PC-9 (cell line): ENCODE measurements around the gene OSGIN1. TPM values are rescaled to one million over a fixed set of nuclear protein-coding genes. Genes with fewer than 3 reads are reported as not detected.

ENCODE experiments used
- BruUV-seq: library from RNA; stranded (reverse); fragments of 400-500 nt; replicated peaks from 2 replicates; lab custom pipeline; 2021; lab: Mats Ljungman, UMichigan
- CTCF ChIA-PET: fragments of 300-600 bp; sonication (Branson Sonifier 250); formaldehyde crosslinking; loops from one replicate; lab custom pipeline; 2022; ENCODE audit warnings: antibody characterized with exemption; lab: Charles Lee
- POLR2A ChIA-PET: fragments of 300-600 bp; sonication (Branson Sonifier 250); formaldehyde crosslinking; loops from one replicate; lab custom pipeline; 2022; ENCODE audit warnings: antibody characterized with exemption; ENCODE audit not compliant: unreplicated experiment; lab: Charles Lee
- DNase-seq, 2 experiments: peaks; one replicate each; pipeline versions ENCODE4 v3.0.0 to v3.0.0-alpha.2; 2015 to 2022; ENCODE audit warnings: mixed read lengths in 1 of 2
- H2AFZ ChIP-seq: fragments of 200-600 bp; sonication (generic); 2 replicates; pipeline ENCODE4 v1.8.1; 2017; ENCODE audit warnings: antibody characterized with exemption
- H3F3A ChIP-seq: fragments of 200-600 bp; sonication (generic); 2 replicates; pipeline ENCODE4 v1.8.1; 2017; ENCODE audit warnings: antibody characterized with exemption, mild to moderate bottlenecking, low read depth; ENCODE audit not compliant: insufficient read depth
- H3K27ac ChIP-seq: fragments of 200-600 bp; sonication (generic); 2 replicates; pipeline ENCODE4 v1.6.1; 2016; ENCODE audit warnings: mixed run types
- H3K27me3 ChIP-seq: fragments of 200-600 bp; sonication (generic); 2 replicates; pipeline ENCODE4 v1.6.1; 2016; ENCODE audit warnings: low read depth, mixed run types; ENCODE audit not compliant: insufficient read depth
- H3K36me3 ChIP-seq: fragments of 200-600 bp; sonication (generic); 2 replicates; pipeline ENCODE4 v1.6.1; 2016; ENCODE audit warnings: low read depth, mixed run types
- H3K4me1 ChIP-seq: fragments of 200-600 bp; sonication (generic); replicated peaks from 2 replicates; pipeline ENCODE4 v1.6.1; 2016; ENCODE audit warnings: mixed run types; ENCODE audit not compliant: insufficient read depth
- H3K4me2 ChIP-seq: fragments of 200-600 bp; sonication (generic); 2 replicates; pipeline ENCODE4 v1.6.1; 2017; ENCODE audit warnings: mixed run types
- H3K4me3 ChIP-seq: fragments of 200-600 bp; sonication (generic); 2 replicates; pipeline ENCODE4 v1.6.1; 2016; ENCODE audit warnings: mixed run types
- H3K79me2 ChIP-seq: fragments of 200-600 bp; sonication (generic); 2 replicates; pipeline ENCODE4 v1.6.1; 2017; ENCODE audit warnings: low read depth, mixed run types
- H3K9me2 ChIP-seq: fragments of 200-600 bp; sonication (generic); 2 replicates; pipeline ENCODE4 v1.8.1; 2017; ENCODE audit warnings: mild to moderate bottlenecking; ENCODE audit not compliant: insufficient read depth
- H3K9me3 ChIP-seq: fragments of 200-600 bp; sonication (generic); 2 replicates; pipeline ENCODE4 v1.8.1; 2016; ENCODE audit warnings: low read depth; ENCODE audit not compliant: insufficient read depth
- H4K20me1 ChIP-seq: fragments of 200-600 bp; sonication (generic); 2 replicates; pipeline ENCODE4 v1.8.1; 2017; ENCODE audit not compliant: insufficient read depth
- CTCF ChIP-seq: fragments of 200-600 bp; sonication (generic); conservative IDR thresholded peaks from 2 replicates; pipeline ENCODE4 v1.6.1; 2017; ENCODE audit warnings: mixed run types, antibody characterized with exemption, mild to moderate bottlenecking, moderate library complexity
- EZH2 ChIP-seq: fragments of 200-600 bp; sonication (generic); IDR thresholded peaks from 2 replicates; pipeline ENCODE4 v1.8.0; 2017; ENCODE audit warnings: antibody characterized with exemption, low read depth
- intact Hi-C: fragments of 100-400 bp; cut with micrococcal nuclease; formaldehyde crosslinking; loops from one replicate; pipeline ENCODE4 v1.10.0; 2022; ENCODE audit not compliant: unreplicated experiment
- total RNA-seq: library from RNA; stranded (reverse); gene quantifications from 2 replicates; pipeline ENCODE4 v1.2.3, GENCODE V29; 2021

The OSGIN1 gene
- total RNA-seq, 1 experiment from 2014 or later, result 44.8 TPM

DNA sequence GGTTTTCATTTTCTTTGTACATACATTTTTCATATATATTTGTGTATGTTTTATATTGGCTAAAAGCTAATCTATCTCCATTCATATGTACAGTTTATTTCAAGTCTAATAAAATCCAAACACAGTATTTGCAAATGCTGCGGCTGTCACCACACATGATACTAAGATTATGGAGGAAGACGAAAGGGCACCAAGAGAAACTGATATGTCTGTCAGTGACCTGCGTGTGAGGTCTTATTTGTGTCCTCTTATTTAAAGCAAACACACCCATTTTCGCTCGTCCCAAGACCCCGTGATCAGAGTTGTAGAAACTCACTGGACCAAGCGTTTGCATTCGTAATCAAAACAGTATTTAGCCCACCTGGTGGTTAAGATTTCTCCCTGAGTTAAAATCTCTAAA is 45.9 kb upstream of the OSGIN1 start:
- Histone ChIP-seq H3F3A (no peaks in the 10 kb centered on the region), H4K20me1 (peaks cover 5% of the 10 kb centered on the region; the same call in 1 of the 2 replicates), H2AFZ (no peak overlapping the region), H3K9me3 (no peaks in the 10 kb centered on the region), H3K27ac (no peak overlapping the region), H3K4me1 (no peaks in the 10 kb centered on the region), H3K27me3 (no peaks in the 10 kb centered on the region), H3K4me2 (no peak overlapping the region), H3K9me2 (no peaks in the 10 kb centered on the region), H3K36me3 (0 out of 2 replicates have a peak, but pooled peaks cover 4% of the 10 kb centered on the region), H3K79me2 (no peaks in the 10 kb centered on the region), H3K4me3 (no peak overlapping the region)
- intact Hi-C loops, result no loop called here
- CTCF ChIA-PET, result no interaction called here
- TF ChIP-seq CTCF (no peak), EZH2 (no peak)
- no TSS peak for BruUV-seq
- POLR2A ChIA-PET, result no interaction called here
- DNase-seq, result no peak

DNA sequence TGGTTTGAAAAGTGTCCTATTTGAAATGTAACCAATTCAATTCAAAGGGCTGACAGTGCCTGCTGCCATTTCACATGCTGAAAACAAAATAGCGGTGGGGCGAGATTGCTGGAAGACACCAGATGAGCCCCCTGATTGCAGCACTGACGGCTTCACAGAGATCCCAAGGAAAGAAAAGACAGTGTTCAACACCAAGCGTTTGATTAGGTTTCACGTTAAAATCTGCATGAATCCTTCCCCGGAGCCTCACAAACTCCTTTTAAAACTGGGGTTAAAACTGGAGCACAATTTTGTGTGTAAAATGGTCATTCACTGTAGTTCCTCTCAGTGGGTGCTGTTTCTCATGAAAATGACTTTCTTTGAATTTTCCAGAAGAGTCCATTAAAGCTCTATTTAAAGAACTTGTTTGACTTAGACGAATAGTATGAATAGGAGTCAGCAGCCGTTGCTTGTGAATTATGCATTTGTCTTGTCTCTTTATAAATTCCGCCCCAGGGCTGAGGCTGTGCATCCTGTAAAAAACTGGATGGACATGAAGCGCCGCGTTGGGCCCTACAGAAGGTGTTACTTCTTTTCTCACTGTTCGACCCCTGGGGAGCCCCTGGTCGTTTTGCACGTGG is 45.3 kb upstream of the OSGIN1 start:
- TF ChIP-seq CTCF, result no peak
- Histone ChIP-seq H3K4me2 (no peak overlapping the region), H3F3A (no peaks in the 10 kb centered on the region), H3K36me3 (0 out of 2 replicates have a peak, but pooled peaks cover 4% of the 10 kb centered on the region), H2AFZ (no peak overlapping the region), H3K79me2 (no peaks in the 10 kb centered on the region), H4K20me1 (peaks cover 5% of the 10 kb centered on the region; the same call in 1 of the 2 replicates), H3K4me1 (no peaks in the 10 kb centered on the region), H3K27me3 (no peaks in the 10 kb centered on the region), H3K9me3 (no peaks in the 10 kb centered on the region), H3K4me3 (no peak overlapping the region), H3K9me2 (no peaks in the 10 kb centered on the region), H3K27ac (no peak overlapping the region)
- no peak for DNase-seq
- BruUV-seq, result no TSS peak
- ChIA-PET POLR2A (no interaction called here), CTCF (no interaction called here)
- intact Hi-C loops, result no loop called here

GRCh38 chr16:83908798-83909197 is 44.2 kb upstream of the OSGIN1 start:
- CTCF ChIA-PET, result no interaction called here
- no TSS peak for BruUV-seq
- H3K4me1 ChIP-seq, result no peaks in the 10 kb centered on the region
- intact Hi-C loops, result no loop called here
- H3K36me3 ChIP-seq, result 0 out of 2 replicates have a peak, but pooled peaks cover 4% of the 10 kb centered on the region
- TF ChIP-seq EZH2 (no peak), CTCF (no peak)
- H3K27me3 ChIP-seq, result no peaks in the 10 kb centered on the region
- H3F3A ChIP-seq, result no peaks in the 10 kb centered on the region
- H3K4me2 ChIP-seq, result no peak overlapping the region
- H2AFZ ChIP-seq, result no peak overlapping the region
- DNase-seq, result no peak
- no peaks in the 10 kb centered on the region for H3K79me2 ChIP-seq
- no peaks in the 10 kb centered on the region for H3K9me2 ChIP-seq
- no peak overlapping the region for H3K27ac ChIP-seq
- no peak overlapping the region for H3K4me3 ChIP-seq
- POLR2A ChIA-PET, result no interaction called here
- no peaks in the 10 kb centered on the region for H3K9me3 ChIP-seq
- peaks cover 5% of the 10 kb centered on the region; the same call in 1 of the 2 replicates for H4K20me1 ChIP-seq
